MCF 10A (cell line): ENCODE data around the gene ZNF660. TPM values are rescaled to one million over a fixed set of nuclear protein-coding genes. Genes with fewer than 3 reads are reported as not detected.

ENCODE experiments used
- BruUV-seq: library from RNA; stranded (reverse); fragments of 400-500 nt; replicated peaks from 2 replicates; lab custom pipeline; 2021; lab: Mats Ljungman, UMichigan
- CTCF ChIA-PET: fragments of 300-600 bp; sonication (Branson Sonifier 250); formaldehyde crosslinking; extraction: SDS; loops from one replicate; lab custom pipeline; 2021; ENCODE audit warnings: antibody characterized with exemption, inconsistent platforms; lab: Yijun Ruan, JAX
- POLR2A ChIA-PET: fragments of 300-600, 350-650 bp; sonication (Branson Sonifier 250); formaldehyde crosslinking; extraction: SDS; loops from one replicate; lab custom pipeline; 2020; ENCODE audit warnings: antibody characterized with exemption, inconsistent platforms; lab: Yijun Ruan, JAX
- DNase-seq: peaks from one replicate; pipeline ENCODE4 v3.0.0-alpha.2; 2018; ENCODE audit not compliant: unreplicated experiment
- H3K27ac Mint-ChIP-seq: one replicate; pipeline ENCODE4 v1.8.0; 2022; ENCODE audit warnings: mild to moderate bottlenecking, low read depth, mixed read lengths; ENCODE audit not compliant: unreplicated experiment
- H3K27me3 Mint-ChIP-seq: one replicate; pipeline ENCODE4 v1.8.0; 2022; ENCODE audit warnings: mixed read lengths; ENCODE audit not compliant: insufficient read depth, unreplicated experiment
- H3K36me3 Mint-ChIP-seq: one replicate; pipeline ENCODE4 v1.8.0; 2022; ENCODE audit warnings: mild to moderate bottlenecking, moderate library complexity, mixed read lengths; ENCODE audit not compliant: insufficient read depth, unreplicated experiment
- H3K4me1 Mint-ChIP-seq: one replicate; pipeline ENCODE4 v1.8.0; 2022; ENCODE audit warnings: mixed read lengths; ENCODE audit not compliant: insufficient read depth, unreplicated experiment
- H3K4me3 Mint-ChIP-seq: one replicate; pipeline ENCODE4 v1.8.0; 2022; ENCODE audit warnings: mild to moderate bottlenecking, moderate library complexity, mixed read lengths; ENCODE audit not compliant: unreplicated experiment
- H3K9me3 Mint-ChIP-seq: one replicate; pipeline ENCODE4 v1.8.0; 2022; ENCODE audit warnings: mixed read lengths; ENCODE audit not compliant: unreplicated experiment
- intact Hi-C: fragments of 100-400 bp; cut with micrococcal nuclease; formaldehyde crosslinking; loops from 2 replicates; pipeline ENCODE4 v1.14.1; 2022
- total RNA-seq: library from RNA; stranded (reverse); gene quantifications from 2 replicates; pipeline ENCODE4 v1.2.3, GENCODE V29; 2022
- TF ChIP-seq, protein P1 (sequence below): fragments of 200-600 bp; IDR thresholded peaks from one replicate; pipeline ENCODE4 v1.8.0; 2022; ENCODE audit warnings: antibody characterized with exemption, mild to moderate bottlenecking; ENCODE audit not compliant: unreplicated experiment

Gene ZNF660
- total RNA-seq, 1 experiment from 2014 or later, result not detected

DNA sequence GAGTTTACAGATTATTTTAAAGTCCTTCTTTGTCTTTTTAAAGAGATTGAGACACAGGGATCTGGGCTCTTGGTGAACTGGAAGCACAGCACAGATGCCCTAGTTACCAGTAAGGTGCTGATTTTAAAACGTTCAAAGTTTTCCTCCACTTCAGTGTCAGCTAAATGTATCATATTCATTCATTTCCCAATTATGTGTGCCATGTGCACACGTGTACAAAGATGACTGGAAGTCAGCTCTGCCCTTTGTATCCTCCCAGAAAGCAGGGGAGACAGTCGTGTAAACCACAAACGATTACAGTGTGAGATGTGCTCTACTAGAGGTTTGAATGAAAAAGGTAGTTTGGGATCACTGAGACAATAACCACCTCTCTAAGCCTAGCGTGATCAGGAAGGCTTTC is 29.0 kb upstream of the ZNF660 start:
- no peak for DNase-seq
- BruUV-seq, result no TSS peak
- Mint-ChIP-seq H3K27me3 (no peaks in the 10 kb centered on the region), H3K9me3 (no peaks in the 10 kb centered on the region), H3K4me1 (no peaks in the 10 kb centered on the region), H3K4me3 (no peak overlapping the region), H3K27ac (no peak overlapping the region), H3K36me3 (peaks cover 6% of the 10 kb centered on the region)
- intact Hi-C loops, result no loop called here
- POLR2A ChIA-PET, result no interaction called here
- TF ChIP-seq, protein P1, sequence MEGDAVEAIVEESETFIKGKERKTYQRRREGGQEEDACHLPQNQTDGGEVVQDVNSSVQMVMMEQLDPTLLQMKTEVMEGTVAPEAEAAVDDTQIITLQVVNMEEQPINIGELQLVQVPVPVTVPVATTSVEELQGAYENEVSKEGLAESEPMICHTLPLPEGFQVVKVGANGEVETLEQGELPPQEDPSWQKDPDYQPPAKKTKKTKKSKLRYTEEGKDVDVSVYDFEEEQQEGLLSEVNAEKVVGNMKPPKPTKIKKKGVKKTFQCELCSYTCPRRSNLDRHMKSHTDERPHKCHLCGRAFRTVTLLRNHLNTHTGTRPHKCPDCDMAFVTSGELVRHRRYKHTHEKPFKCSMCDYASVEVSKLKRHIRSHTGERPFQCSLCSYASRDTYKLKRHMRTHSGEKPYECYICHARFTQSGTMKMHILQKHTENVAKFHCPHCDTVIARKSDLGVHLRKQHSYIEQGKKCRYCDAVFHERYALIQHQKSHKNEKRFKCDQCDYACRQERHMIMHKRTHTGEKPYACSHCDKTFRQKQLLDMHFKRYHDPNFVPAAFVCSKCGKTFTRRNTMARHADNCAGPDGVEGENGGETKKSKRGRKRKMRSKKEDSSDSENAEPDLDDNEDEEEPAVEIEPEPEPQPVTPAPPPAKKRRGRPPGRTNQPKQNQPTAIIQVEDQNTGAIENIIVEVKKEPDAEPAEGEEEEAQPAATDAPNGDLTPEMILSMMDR, result no peak
- CTCF ChIA-PET, result no interaction called here

DNA sequence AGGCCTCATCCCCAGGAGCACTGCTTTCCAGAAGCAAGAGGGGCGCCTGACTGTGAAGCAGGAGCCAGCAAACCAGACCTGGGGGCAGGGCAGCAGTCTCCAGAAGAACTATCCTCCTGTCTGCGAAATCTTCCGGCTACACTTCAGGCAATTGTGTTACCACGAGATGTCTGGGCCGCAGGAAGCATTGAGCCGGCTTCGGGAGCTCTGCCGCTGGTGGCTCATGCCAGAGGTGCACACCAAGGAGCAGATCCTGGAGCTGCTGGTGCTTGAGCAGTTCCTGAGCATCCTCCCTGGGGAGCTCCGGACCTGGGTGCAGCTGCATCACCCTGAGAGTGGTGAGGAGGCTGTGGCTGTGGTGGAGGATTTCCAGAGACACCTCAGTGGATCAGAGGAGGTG is 27.7 kb upstream of the ZNF660 start:
- ChIA-PET POLR2A (no interaction called here), CTCF (interaction anchor here (0.8 kb wide), 1 partner anchor 724 kb away, joined by 3 read pairs; no protein-coding TSS in a partner anchor)
- Mint-ChIP-seq H3K9me3 (no peaks in the 10 kb centered on the region), H3K27ac (no peak overlapping the region), H3K36me3 (no peaks in the 10 kb centered on the region), H3K27me3 (no peaks in the 10 kb centered on the region), H3K4me3 (no peak overlapping the region), H3K4me1 (no peaks in the 10 kb centered on the region)
- TF ChIP-seq, protein P1, result no peak
- intact Hi-C loops, result no loop called here
- DNase-seq, result no peak
- no TSS peak for BruUV-seq

DNA sequence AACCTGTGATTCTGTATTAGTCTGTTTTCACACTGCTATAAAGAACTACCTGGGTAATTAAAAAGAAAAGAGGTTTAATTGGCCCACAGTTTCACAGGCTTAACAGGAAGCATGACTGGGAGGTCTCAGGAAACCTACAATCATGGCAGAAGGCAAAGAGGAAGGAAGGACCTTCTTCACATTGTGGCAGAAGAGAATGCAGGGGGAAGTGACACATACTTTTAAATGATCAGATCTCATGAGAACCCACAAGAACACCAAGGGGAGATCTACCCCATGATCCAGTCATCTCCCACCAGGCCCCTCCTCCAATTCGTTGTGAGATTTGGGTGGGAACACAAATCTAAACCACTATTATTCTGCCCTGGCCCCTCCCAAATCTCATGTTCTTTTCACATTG is 23.7 kb upstream of the ZNF660 start:
- DNase-seq, result no peak
- no peaks in the 10 kb centered on the region for H3K27me3 Mint-ChIP-seq
- no peak overlapping the region for H3K4me3 Mint-ChIP-seq
- POLR2A ChIA-PET, result no interaction called here
- no TSS peak for BruUV-seq
- no peak overlapping the region for H3K27ac Mint-ChIP-seq
- TF ChIP-seq, protein P1, result no peak
- no peaks in the 10 kb centered on the region for H3K4me1 Mint-ChIP-seq
- H3K9me3 Mint-ChIP-seq, result peaks cover 8% of the 10 kb centered on the region
- intact Hi-C loops, result no loop called here
- H3K36me3 Mint-ChIP-seq, result no peaks in the 10 kb centered on the region
- CTCF ChIA-PET, result no interaction called here

DNA sequence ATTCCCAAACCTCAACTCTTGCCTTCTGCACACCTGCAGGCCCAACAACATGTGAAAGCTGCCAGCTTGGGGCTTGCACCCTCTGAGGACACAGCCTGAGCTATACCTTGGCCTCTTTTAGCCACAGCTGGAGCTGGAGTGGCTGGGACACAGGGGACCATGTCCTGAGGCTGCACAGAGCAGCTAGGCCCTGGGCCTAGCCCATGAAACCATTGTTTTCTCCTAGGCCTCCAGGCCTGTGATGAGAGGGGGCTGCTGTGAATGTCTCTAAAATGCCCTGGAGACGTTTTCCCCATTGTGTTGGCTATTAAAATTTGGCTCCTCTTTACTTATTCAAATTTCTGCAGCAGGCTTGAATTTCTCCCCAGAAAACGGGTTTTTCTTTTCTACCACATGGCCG is 22.6 kb upstream of the ZNF660 start:
- H3K36me3 Mint-ChIP-seq, result no peaks in the 10 kb centered on the region
- no TSS peak for BruUV-seq
- POLR2A ChIA-PET, result interaction anchor here (0.6 kb wide), 1 partner anchor 41 kb away, joined by 3 read pairs; no protein-coding TSS in a partner anchor
- no peak for DNase-seq
- H3K4me3 Mint-ChIP-seq, result no peak overlapping the region
- TF ChIP-seq, protein P1, result no peak
- CTCF ChIA-PET, result no interaction called here
- no peaks in the 10 kb centered on the region for H3K27me3 Mint-ChIP-seq
- intact Hi-C loops, result no loop called here
- peaks cover 12% of the 10 kb centered on the region for H3K9me3 Mint-ChIP-seq
- H3K4me1 Mint-ChIP-seq, result no peaks in the 10 kb centered on the region
- no peak overlapping the region for H3K27ac Mint-ChIP-seq
